Measurements from ENCODE around the gene EDA. TPM values are rescaled to one million over a fixed set of nuclear protein-coding genes. Genes with fewer than 3 reads are reported as not detected.

EDA gene
- total RNA-seq, 1 experiment from 2014 or later: 0.98 TPM

DNA sequence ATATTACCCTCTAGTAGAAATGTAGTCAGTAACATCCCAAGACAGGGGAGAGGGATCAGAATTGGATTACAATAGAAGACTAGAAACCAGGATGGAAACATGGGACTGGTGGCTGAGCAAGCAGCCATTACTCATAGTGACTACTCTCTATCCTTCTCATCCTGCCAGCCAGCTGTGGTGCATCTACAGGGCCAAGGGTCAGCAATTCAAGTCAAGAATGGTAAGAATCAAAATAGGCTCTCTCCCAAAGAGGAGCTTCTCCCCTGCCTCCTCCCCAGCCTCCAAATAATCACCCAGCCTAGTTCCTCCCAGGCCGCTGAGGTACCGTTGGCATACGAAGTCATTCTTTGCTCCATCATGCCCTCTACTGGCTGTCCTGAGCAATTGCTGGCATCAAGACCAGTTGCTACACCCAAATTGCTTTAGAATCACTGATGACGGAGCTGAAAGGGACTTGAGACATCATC, 414.4 kb downstream of the EDA start:
- peak in 1 of 2 experiments; percentile 53 for DNase-seq
- Histone ChIP-seq H3K9me3 (no peaks in the 10 kb centered on the region), H3K27me3 (replicated peaks; ENCODE audit: control insufficient read depth, insufficient read depth, low read length) (no peaks in the 10 kb centered on the region), H3K36me3 (ENCODE audit: control insufficient read depth, insufficient read depth, low read length) (no peaks in the 10 kb centered on the region), H3K4me3 (ENCODE audit: low read depth, low read length) (no peak overlapping the region), H3K4me1 (no peaks in the 10 kb centered on the region)
- H3K36me3 Mint-ChIP-seq (ENCODE audit: insufficient read depth, unreplicated experiment): no peaks in the 10 kb centered on the region
- intact Hi-C loops (cut with micrococcal nuclease; ENCODE audit: unreplicated experiment): loop anchor here (1.0 to 5.0 kb wide), 2 partner anchors 67 to 537 kb away; no protein-coding TSS in a partner anchor
- ChIA-PET POLR2A (no interaction called here), CTCF (interaction anchor here (0.6 to 1.1 kb wide), 4 partner anchors 10 to 190 kb away, joined by 3 to 5 read pairs (median 4); partner anchors contain the start of gene IGBP1)
- H3K4me1 Mint-ChIP-seq (ENCODE audit: low read depth, unreplicated experiment): no peaks in the 10 kb centered on the region
- H3K27ac Mint-ChIP-seq (ENCODE audit: unreplicated experiment): no peak overlapping the region
- H3K4me3 Mint-ChIP-seq (ENCODE audit: unreplicated experiment): no peak overlapping the region
- no peaks in the 10 kb centered on the region for H3K9me3 Mint-ChIP-seq (ENCODE audit: unreplicated experiment)
- TF ChIP-seq, protein P1, sequence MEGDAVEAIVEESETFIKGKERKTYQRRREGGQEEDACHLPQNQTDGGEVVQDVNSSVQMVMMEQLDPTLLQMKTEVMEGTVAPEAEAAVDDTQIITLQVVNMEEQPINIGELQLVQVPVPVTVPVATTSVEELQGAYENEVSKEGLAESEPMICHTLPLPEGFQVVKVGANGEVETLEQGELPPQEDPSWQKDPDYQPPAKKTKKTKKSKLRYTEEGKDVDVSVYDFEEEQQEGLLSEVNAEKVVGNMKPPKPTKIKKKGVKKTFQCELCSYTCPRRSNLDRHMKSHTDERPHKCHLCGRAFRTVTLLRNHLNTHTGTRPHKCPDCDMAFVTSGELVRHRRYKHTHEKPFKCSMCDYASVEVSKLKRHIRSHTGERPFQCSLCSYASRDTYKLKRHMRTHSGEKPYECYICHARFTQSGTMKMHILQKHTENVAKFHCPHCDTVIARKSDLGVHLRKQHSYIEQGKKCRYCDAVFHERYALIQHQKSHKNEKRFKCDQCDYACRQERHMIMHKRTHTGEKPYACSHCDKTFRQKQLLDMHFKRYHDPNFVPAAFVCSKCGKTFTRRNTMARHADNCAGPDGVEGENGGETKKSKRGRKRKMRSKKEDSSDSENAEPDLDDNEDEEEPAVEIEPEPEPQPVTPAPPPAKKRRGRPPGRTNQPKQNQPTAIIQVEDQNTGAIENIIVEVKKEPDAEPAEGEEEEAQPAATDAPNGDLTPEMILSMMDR (IDR thresholded peaks at IDR 0.05; ENCODE audit: insufficient read depth in 1 of 2, low read depth in 1 of 2, low read length in 1 of 2, severe bottlenecking in 1 of 2, unreplicated experiment in 1 of 2): peak; percentile 50 to 62
- BruUV-seq (replicated peaks): no TSS peak
- H3K27me3 Mint-ChIP-seq (ENCODE audit: insufficient read depth, unreplicated experiment): no peaks in the 10 kb centered on the region

DNA sequence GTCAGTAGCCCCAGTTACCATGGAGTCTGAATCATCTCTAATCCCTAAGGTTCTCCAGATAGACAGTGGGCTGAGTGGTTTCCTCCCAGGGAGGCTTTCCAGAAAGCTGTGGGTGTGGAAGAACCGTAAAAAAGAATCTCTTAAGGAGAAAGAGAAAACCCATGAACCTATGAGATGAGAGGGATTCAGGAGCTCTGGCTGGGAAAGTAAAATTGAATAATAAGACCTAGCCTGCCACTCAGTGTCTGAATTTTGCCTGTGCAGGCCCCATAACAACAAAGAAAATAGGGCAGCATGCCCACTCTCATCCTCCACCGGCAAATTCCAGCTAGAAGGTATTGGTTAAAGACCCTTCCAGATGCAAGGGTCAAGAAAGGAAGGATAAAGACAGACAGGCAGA, 416.9 kb downstream of the EDA start:
- TF ChIP-seq, protein P1 (IDR thresholded peaks at IDR 0.05; ENCODE audit: insufficient read depth in 1 of 2, low read depth in 1 of 2, low read length in 1 of 2, severe bottlenecking in 1 of 2, unreplicated experiment in 1 of 2): no peak
- H3K4me3 ChIP-seq (ENCODE audit: low read depth, low read length): no peak overlapping the region
- H3K27me3 ChIP-seq (replicated peaks; ENCODE audit: control insufficient read depth, insufficient read depth, low read length): no peaks in the 10 kb centered on the region
- no peaks in the 10 kb centered on the region for H3K9me3 ChIP-seq
- CTCF ChIA-PET: no interaction called here
- H3K4me1 ChIP-seq: no peaks in the 10 kb centered on the region
- no peak for DNase-seq
- H3K9me3 Mint-ChIP-seq (ENCODE audit: unreplicated experiment): no peaks in the 10 kb centered on the region
- no peak overlapping the region for H3K27ac Mint-ChIP-seq (ENCODE audit: unreplicated experiment)
- no peaks in the 10 kb centered on the region for H3K4me1 Mint-ChIP-seq (ENCODE audit: low read depth, unreplicated experiment)
- H3K27me3 Mint-ChIP-seq (ENCODE audit: insufficient read depth, unreplicated experiment): no peaks in the 10 kb centered on the region
- no peaks in the 10 kb centered on the region for H3K36me3 ChIP-seq (ENCODE audit: control insufficient read depth, insufficient read depth, low read length)
- H3K36me3 Mint-ChIP-seq (ENCODE audit: insufficient read depth, unreplicated experiment): no peaks in the 10 kb centered on the region
- BruUV-seq (replicated peaks): no TSS peak
- POLR2A ChIA-PET: no interaction called here
- H3K4me3 Mint-ChIP-seq (ENCODE audit: unreplicated experiment): no peak overlapping the region
- intact Hi-C loops (cut with micrococcal nuclease; ENCODE audit: unreplicated experiment): loop anchor here (5.0 kb wide), 1 partner anchor 65 kb away; no protein-coding TSS in a partner anchor

DNA sequence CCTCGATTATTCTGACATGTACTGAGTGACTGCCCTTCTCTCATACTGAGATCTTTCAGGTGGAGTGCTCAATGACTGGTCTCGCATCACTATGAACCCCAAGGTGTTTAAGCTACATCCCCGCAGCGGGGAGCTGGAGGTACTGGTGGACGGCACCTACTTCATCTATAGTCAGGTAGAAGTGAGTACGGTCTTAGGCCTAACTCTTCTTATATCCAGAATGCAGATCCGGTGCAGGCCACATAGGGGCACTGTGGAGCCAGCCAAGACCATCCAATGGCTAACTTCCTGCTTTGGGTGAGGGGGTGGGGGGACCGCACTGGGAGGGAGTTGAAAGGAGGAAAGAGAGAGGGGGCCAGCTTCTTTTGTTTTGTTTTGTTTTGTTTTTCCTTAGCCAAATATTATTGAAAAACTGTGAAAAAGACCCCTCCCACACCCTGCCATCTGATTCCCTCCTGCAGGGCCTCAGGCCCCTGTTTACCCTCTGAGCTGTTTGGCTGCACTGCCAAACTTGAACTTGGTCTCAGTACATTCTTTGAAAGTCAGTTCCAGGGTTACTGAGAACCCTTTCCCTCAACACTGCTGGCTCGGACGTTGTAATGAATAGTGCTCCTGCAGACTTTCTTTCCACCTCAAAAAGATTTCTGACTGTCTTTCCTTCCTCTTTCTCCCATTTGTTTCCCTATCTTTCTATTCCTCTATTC, 417.6 kb downstream of the EDA start:
- BruUV-seq (replicated peaks): no TSS peak
- CTCF ChIA-PET: no interaction called here

More for the DNA sequence above, 417.6 kb downstream of the EDA start:
- no peak overlapping the region for H3K27ac Mint-ChIP-seq (ENCODE audit: unreplicated experiment)
- TF ChIP-seq, protein P1 (IDR thresholded peaks at IDR 0.05; ENCODE audit: insufficient read depth in 1 of 2, low read depth in 1 of 2, low read length in 1 of 2, severe bottlenecking in 1 of 2, unreplicated experiment in 1 of 2): peak; percentile 14 to 47
- H3K36me3 ChIP-seq (ENCODE audit: control insufficient read depth, insufficient read depth, low read length): no peaks in the 10 kb centered on the region
- H3K4me1 ChIP-seq: no peaks in the 10 kb centered on the region
- POLR2A ChIA-PET: no interaction called here
- peaks cover 4% of the 10 kb centered on the region for H3K4me1 Mint-ChIP-seq (ENCODE audit: low read depth, unreplicated experiment)
- no peaks in the 10 kb centered on the region for H3K9me3 ChIP-seq
- no peak overlapping the region for H3K4me3 Mint-ChIP-seq (ENCODE audit: unreplicated experiment)
- no peaks in the 10 kb centered on the region for H3K27me3 Mint-ChIP-seq (ENCODE audit: insufficient read depth, unreplicated experiment)
- no peaks in the 10 kb centered on the region for H3K27me3 ChIP-seq (replicated peaks; ENCODE audit: control insufficient read depth, insufficient read depth, low read length)
- peak; percentile 27 to 35 for DNase-seq
- H3K36me3 Mint-ChIP-seq (ENCODE audit: insufficient read depth, unreplicated experiment): no peaks in the 10 kb centered on the region
- intact Hi-C loops (cut with micrococcal nuclease; ENCODE audit: unreplicated experiment): loop anchor here (5.0 kb wide), 1 partner anchor 64 kb away; no protein-coding TSS in a partner anchor
- H3K9me3 Mint-ChIP-seq (ENCODE audit: unreplicated experiment): no peaks in the 10 kb centered on the region
- H3K4me3 ChIP-seq (ENCODE audit: low read depth, low read length): no peak overlapping the region

Data from Caco-2 (cell line).